PC-3 (cell line): ENCODE results near the gene CNGA1.

Experiments
- CTCF ChIP-seq: fragments of 300-600 bp; sonication (generic); conservative IDR thresholded peaks from 2 replicates; pipeline ENCODE4 v1.5.1; 2017; ENCODE audit warnings: antibody characterized with exemption, low read depth, mild to moderate bottlenecking, low read length
- EZH2 ChIP-seq: fragments of 300-600 bp; sonication (generic); IDR thresholded peaks from one replicate; pipeline ENCODE4 v1.6.1; 2017; ENCODE audit warnings: antibody characterized with exemption, mild to moderate bottlenecking, low read length; ENCODE audit not compliant: unreplicated experiment

- TF ChIP-seq CTCF (no peak), EZH2 (no peak)
These were observed 12.2 kb upstream of the CNGA1 start for GRCh38 chr4:48028696-48029095.
